Hepatocyte (in vitro differentiated cells): ENCODE results near the gene TNFSF8.

Source experiments
- CTCF ChIP-seq: fragments of 200-600 bp; sonication (generic); IDR thresholded peaks from 2 replicates; pipeline ENCODE4 v1.5.1; 2016; ENCODE audit warnings: antibody characterized with exemption, mild to moderate bottlenecking; ENCODE audit not compliant: poor library complexity
- EZH2 ChIP-seq: fragments of 200-600 bp; sonication (generic); IDR thresholded peaks from 2 replicates; pipeline ENCODE4 v1.6.1; 2016; ENCODE audit warnings: antibody characterized with exemption, mild to moderate bottlenecking, borderline replicate concordance

GRCh38 chr9:114913217-114913616 is 17.2 kb downstream of the TNFSF8 start:
- TF ChIP-seq CTCF = no peak
- TF ChIP-seq EZH2 = no peak
